ENCODE results near the gene CDC16.

- TF ChIP-seq CTCF (conservative IDR thresholded peaks at IDR 0.05; ENCODE audit: low read length), result no peak
- TF ChIP-seq EZH2phosphoT487 (IDR thresholded peaks at IDR 0.05; ENCODE audit: borderline replicate concordance, low read depth, low read length), result no peak
Measured at GRCh38 chr13:114199954-114200353, 34.7 kb upstream of the CDC16 start.
